ENCODE measurements around the gene FHIT.
A peak's percentile ranks its signal among the peaks of the same experiment; 100 is the strongest.

Gene FHIT

GRCh38 chr3:59857589-59858346, 1393.5 kb downstream of the FHIT start:
- DNase-seq (ENCODE audit: low spot score) (peak; percentile 60), FAIRE-seq (peak; percentile 53)

GRCh38 chr3:59856934-59857460, 1394.3 kb downstream of the FHIT start:
- FAIRE-seq (no peak), DNase-seq (ENCODE audit: low spot score) (no peak)

- no peak for FAIRE-seq
Measured at GRCh38 chr3:59854061-59854709, 1397.1 kb downstream of the FHIT start.

GRCh38 chr3:59850417-59850816, 1400.8 kb downstream of the FHIT start:
- DNase-seq (ENCODE audit: low spot score) = peak; percentile 8
- FAIRE-seq = peak; percentile 78

More at GRCh38 chr3:59854061-59854709, 1397.1 kb downstream of the FHIT start:
- no peak for DNase-seq (ENCODE audit: low spot score)

- DNase-seq (ENCODE audit: low spot score) (no peak), FAIRE-seq (no peak)
Measured at GRCh38 chr3:59845386-59845785, 1405.9 kb downstream of the FHIT start.

- DNase-seq (ENCODE audit: low spot score) (no peak), FAIRE-seq (no peak)
Measured at GRCh38 chr3:59843821-59844220, 1407.4 kb downstream of the FHIT start.

GRCh38 chr3:59839810-59840515, 1411.3 kb downstream of the FHIT start:
- DNase-seq (ENCODE audit: low spot score) (no peak), FAIRE-seq (no peak)

- no peak for DNase-seq (ENCODE audit: low spot score)
- FAIRE-seq = no peak
Measured at GRCh38 chr3:59839283-59839682, 1412.0 kb downstream of the FHIT start.

- no peak for FAIRE-seq
- no peak for DNase-seq (ENCODE audit: low spot score)
Measured at GRCh38 chr3:59836531-59836930, 1414.7 kb downstream of the FHIT start.

GRCh38 chr3:59832702-59833101, 1418.5 kb downstream of the FHIT start:
- DNase-seq (ENCODE audit: low spot score) (no peak), FAIRE-seq (no peak)

- no peak for DNase-seq (ENCODE audit: low spot score)
- FAIRE-seq = no peak
Measured at GRCh38 chr3:59832241-59832640, 1419.0 kb downstream of the FHIT start.

GRCh38 chr3:59831394-59831793, 1419.9 kb downstream of the FHIT start:
- DNase-seq (ENCODE audit: low spot score) (no peak), FAIRE-seq (no peak)

GRCh38 chr3:59829527-59829926, 1421.7 kb downstream of the FHIT start:
- FAIRE-seq = no peak

GRCh38 chr3:59824876-59825275, 1426.4 kb downstream of the FHIT start:
- FAIRE-seq = no peak
- no peak for DNase-seq (ENCODE audit: low spot score)

More at GRCh38 chr3:59829527-59829926, 1421.7 kb downstream of the FHIT start:
- no peak for DNase-seq (ENCODE audit: low spot score)

GRCh38 chr3:59821274-59821673, 1430.0 kb downstream of the FHIT start:
- no peak for DNase-seq (ENCODE audit: low spot score)
- FAIRE-seq = no peak

- FAIRE-seq = no peak
- peak; percentile 60 for DNase-seq (ENCODE audit: low spot score)
Measured at GRCh38 chr3:59820352-59820934, 1430.8 kb downstream of the FHIT start.

GRCh38 chr3:59818919-59819300, 1432.3 kb downstream of the FHIT start:
- FAIRE-seq = no peak

GRCh38 chr3:59818033-59818918, 1433.0 kb downstream of the FHIT start:
- FAIRE-seq (peak; percentile 90), DNase-seq (ENCODE audit: low spot score) (peak; percentile 89)

More at GRCh38 chr3:59818919-59819300, 1432.3 kb downstream of the FHIT start:
- no peak for DNase-seq (ENCODE audit: low spot score)

- FAIRE-seq = no peak
Measured at GRCh38 chr3:59817511-59817910, 1433.7 kb downstream of the FHIT start.

GRCh38 chr3:59816312-59816711, 1434.9 kb downstream of the FHIT start:
- DNase-seq (ENCODE audit: low spot score) (no peak), FAIRE-seq (no peak)

More at GRCh38 chr3:59817511-59817910, 1433.7 kb downstream of the FHIT start:
- DNase-seq (ENCODE audit: low spot score) = no peak

Data from RCC 7860 (cell line).